IMR-90 (cell line): Measurements from ENCODE around the gene ME2. TPM values are rescaled to one million over a fixed set of nuclear protein-coding genes. Genes with fewer than 3 reads are reported as not detected.

Source experiments
- ATAC-seq: fragments of 200-7000 bp; cut with Tn5 transposase; 2 replicates; pipeline ENCODE4 v1.9.1; 2020; ENCODE audit warnings: low read depth, mild to moderate bottlenecking, moderate library complexity
- BruUV-seq: library from RNA; stranded (reverse); fragments of 400-500 nt; replicated peaks from 2 replicates; lab custom pipeline; 2021; lab: Mats Ljungman, UMichigan
- CTCF ChIA-PET: fragments of 300-600 bp; formaldehyde crosslinking; extraction: SDS; loops from one replicate; lab custom pipeline; 2021; ENCODE audit warnings: antibody characterized with exemption; lab: Yijun Ruan, JAX
- POLR2A ChIA-PET: fragments of 300-600 bp; sonication (Branson Sonifier 250); formaldehyde crosslinking; loops from one replicate; lab custom pipeline; 2022; ENCODE audit warnings: antibody characterized with exemption; ENCODE audit not compliant: unreplicated experiment; lab: Charles Lee
- DNase-seq: peaks from one replicate; pipeline ENCODE4 v3.0.0; 2013
- H2AFZ ChIP-seq: replicated peaks from 2 replicates; pipeline ENCODE3; 2013; ENCODE audit warnings: low read length, mild to moderate bottlenecking; ENCODE audit not compliant: poor library complexity
- H2AK5ac ChIP-seq: 2 replicates; pipeline ENCODE4 v1.6.1; 2013; ENCODE audit warnings: low read depth, low read length, inconsistent platforms
- H2AK9ac ChIP-seq: replicated peaks from 2 replicates; pipeline ENCODE3; 2013; ENCODE audit warnings: mild to moderate bottlenecking, low read depth, low read length, moderate library complexity; ENCODE audit not compliant: poor library complexity
- H2BK120ac ChIP-seq: 2 replicates; pipeline ENCODE4 v1.6.1; 2013; ENCODE audit warnings: low read depth, low read length, inconsistent platforms
- H2BK15ac ChIP-seq: 3 replicates; pipeline ENCODE4 v1.6.1; 2013; ENCODE audit warnings: low read depth, low read length, inconsistent platforms
- H2BK20ac ChIP-seq: 2 replicates; pipeline ENCODE4 v1.6.1; 2013; ENCODE audit warnings: low read depth, mild to moderate bottlenecking, inconsistent platforms, low read length, moderate library complexity
- H2BK5ac ChIP-seq: 2 replicates; pipeline ENCODE4 v1.6.1; 2013; ENCODE audit warnings: mild to moderate bottlenecking, low read depth, low read length, inconsistent platforms; ENCODE audit not compliant: poor library complexity, severe bottlenecking
- H3K14ac ChIP-seq: replicated peaks from 2 replicates; pipeline ENCODE4 v1.6.1; 2013; ENCODE audit warnings: low read depth, low read length, inconsistent platforms
- H3K18ac ChIP-seq: 2 replicates; pipeline ENCODE4 v1.6.1; 2013; ENCODE audit warnings: low read depth, low read length, control low read depth
- H3K23ac ChIP-seq: 2 replicates; pipeline ENCODE4 v1.6.1; 2013; ENCODE audit warnings: low read depth, low read length, inconsistent platforms
- H3K27ac ChIP-seq: 2 replicates; pipeline ENCODE4 v1.5.1; 2013; ENCODE audit warnings: mild to moderate bottlenecking, control low read depth, low read length; ENCODE audit not compliant: insufficient read depth
- H3K27me3 ChIP-seq: 2 replicates; pipeline ENCODE4 v1.6.1; 2013; ENCODE audit warnings: low read length; ENCODE audit not compliant: control insufficient read depth, insufficient read depth
- H3K36me3 ChIP-seq: 2 replicates; pipeline ENCODE4 v1.6.1; 2013; ENCODE audit warnings: low read length, mixed read lengths; ENCODE audit not compliant: control insufficient read depth, insufficient read depth
- H3K4ac ChIP-seq: 2 replicates; pipeline ENCODE4 v1.6.1; 2013; ENCODE audit warnings: low read depth, low read length, inconsistent platforms
- H3K4me1 ChIP-seq: 2 replicates; pipeline ENCODE4 v1.6.1; 2013; ENCODE audit warnings: low read length, mixed read lengths; ENCODE audit not compliant: control insufficient read depth, insufficient read depth
- H3K4me2 ChIP-seq: 2 replicates; pipeline ENCODE4 v1.6.1; 2013; ENCODE audit warnings: low read depth, mild to moderate bottlenecking, control low read depth, low read length, moderate library complexity
- H3K4me3 ChIP-seq: 2 replicates; pipeline ENCODE4 v1.5.1; 2013; ENCODE audit warnings: low read depth, mild to moderate bottlenecking, control low read depth, low read length, moderate library complexity; ENCODE audit not compliant: insufficient read depth
- H3K56ac ChIP-seq: 2 replicates; pipeline ENCODE4 v1.6.1; 2013; ENCODE audit warnings: low read length, inconsistent platforms; ENCODE audit not compliant: insufficient read depth; ENCODE audit errors: extremely low read depth
- H3K79me1 ChIP-seq, 2 experiments: 2 replicates each; pipeline ENCODE4 v1.6.1; 2013; ENCODE audit warnings: low read length in 2 of 2, inconsistent platforms in 1 of 2, low read depth in 1 of 2
- H3K9ac ChIP-seq: 2 replicates; pipeline ENCODE4 v1.6.1; 2013; ENCODE audit warnings: low read depth, low read length, control low read depth
- H3K9me1 ChIP-seq: 2 replicates; pipeline ENCODE4 v1.6.1; 2013; ENCODE audit warnings: low read length, inconsistent platforms; ENCODE audit not compliant: insufficient read depth
- H3K9me3 ChIP-seq: 2 replicates; pipeline ENCODE4 v1.6.1; 2013; ENCODE audit warnings: low read length; ENCODE audit not compliant: control insufficient read depth, insufficient read depth
- H4K20me1 ChIP-seq: 2 replicates; pipeline ENCODE4 v1.6.1; 2013; ENCODE audit warnings: low read length, inconsistent platforms; ENCODE audit not compliant: insufficient read depth
- H4K5ac ChIP-seq: 2 replicates; pipeline ENCODE4 v1.6.1; 2013; ENCODE audit warnings: mild to moderate bottlenecking, low read depth, low read length, control low read depth
- H4K8ac ChIP-seq, 2 experiments: 2 replicates each; pipeline ENCODE4 v1.6.1; 2013; ENCODE audit warnings: low read depth in 2 of 2, low read length in 2 of 2, control low read depth in 1 of 2, inconsistent platforms in 1 of 2
- H4K91ac ChIP-seq: 2 replicates; pipeline ENCODE4 v1.6.1; 2013; ENCODE audit warnings: low read depth, low read length, inconsistent platforms; ENCODE audit not compliant: insufficient read depth
- BHLHE40 ChIP-seq: fragments of 150-350 bp; IDR thresholded peaks from 2 replicates; pipeline ENCODE4 v1.6.1; 2016; ENCODE audit warnings: mild to moderate bottlenecking, low read depth, low read length
- MAZ ChIP-seq: IDR thresholded peaks from 2 replicates; pipeline ENCODE4 v1.6.1; 2012; ENCODE audit warnings: low read depth, mild to moderate bottlenecking, low read length, improper control_type of control experiment, moderate library complexity, borderline replicate concordance
- RCOR1 ChIP-seq: IDR thresholded peaks from 2 replicates; pipeline ENCODE4 v1.6.1; 2012; ENCODE audit warnings: mild to moderate bottlenecking, low read length, improper control_type of control experiment; ENCODE audit not compliant: insufficient replicate concordance
- WGBS, 2 experiments: methylation state at CpG; one replicate each; pipeline versions ENCODE4 v1.1.5 to v1.1.7; 2013; ENCODE audit warnings: missing lambda C conversion rate in 2 of 2; ENCODE audit not compliant: insufficient read length in 1 of 2; ENCODE audit errors: extremely low coverage in 2 of 2; 5-methylcytosine and 5-hydroxymethylcytosine counted together
- dilution Hi-C: fragments of 300-500 bp; cut with HindIII; formaldehyde crosslinking; loops from one replicate; pipeline ENCODE4 v1.14.3; 2018; ENCODE audit warnings: low sequenced_read_pairs; ENCODE audit not compliant: unreplicated experiment
- in situ Hi-C: fragments of 300-500 bp; cut with MboI; formaldehyde crosslinking; loops from 3 replicates; pipeline ENCODE4 v1.14.3; 2019; ENCODE audit warnings: low sequenced_read_pairs, inconsistent platforms, mixed read lengths
- intact Hi-C: fragments of 100-400 bp; cut with micrococcal nuclease; formaldehyde crosslinking; loops from 2 replicates; pipeline ENCODE4 v1.10.0; 2022
- polyA plus RNA-seq, 3 experiments: library from polyadenylated mRNA; depleted of rRNA; stranded (reverse); fragments of >200 nt; gene quantifications; 2 replicates each; pipeline ENCODE4 v1.2.3, GENCODE V29; 2012; ENCODE audit warnings: low replicate concordance in 1 of 3
- total RNA-seq: library from RNA; depleted of rRNA; stranded (reverse); fragments of >200 nt; gene quantifications from 2 replicates; pipeline ENCODE4 v1.2.3, GENCODE V29; 2012

Gene ME2
- total and polyA plus RNA-seq, 2 of the 4 experiments (the other 2 are of a cell fraction): 29.7 to 32.6 TPM

DNA sequence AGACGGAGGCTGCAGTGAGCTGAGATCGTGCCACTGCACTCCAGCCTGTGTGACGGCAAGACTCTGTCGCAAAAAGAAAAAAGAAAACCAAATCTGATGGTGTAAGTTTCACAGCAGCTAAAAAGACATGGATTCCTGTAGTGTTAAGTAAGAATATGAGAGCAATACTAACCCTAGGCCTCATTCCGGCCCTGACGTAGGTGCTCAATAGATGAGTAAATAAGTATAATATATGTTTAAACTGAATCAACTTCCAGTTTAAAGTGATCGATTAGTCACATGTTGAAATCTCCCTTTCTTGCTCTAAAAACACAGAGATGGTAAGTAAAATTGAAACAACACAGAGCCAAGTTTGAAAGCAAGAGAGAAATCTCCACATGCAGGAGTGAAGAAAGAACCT is 8.0 kb downstream of the ME2 start:
- 100% methylated on average over 4 of the region's 7 CpGs; no CpG with 5 or more reads in 1 of the 2 experiments for WGBS, 2 experiments
- Histone ChIP-seq H3K56ac (no peak overlapping the region), H4K8ac (no peak overlapping the region), H3K9ac (no peak overlapping the region), H3K79me1 (peaks cover 12 to 16% of the 10 kb centered on the region in 2 experiments; a peak in 3 of 4 replicates), H2AK5ac (no peak overlapping the region), H4K91ac (no peak overlapping the region), H3K9me1 (0 out of 2 replicates have a peak, but pooled peaks cover 2% of the 10 kb centered on the region), H2BK5ac (no peak overlapping the region), H3K4me3 (no peak overlapping the region), H3K18ac (no peak overlapping the region), H2BK20ac (no peak overlapping the region), H3K9me3 (no peaks in the 10 kb centered on the region), H2BK15ac (no peak overlapping the region), H3K4ac (no peak overlapping the region), H3K36me3 (no peaks in the 10 kb centered on the region), H4K20me1 (peaks cover 4% of the 10 kb centered on the region; the same call in 1 of the 2 replicates), H2BK120ac (no peak overlapping the region), H3K4me2 (no peak overlapping the region), H2AK9ac (no peak overlapping the region), H4K5ac (no peak overlapping the region), H2AFZ (no peak overlapping the region), H3K23ac (no peak overlapping the region), H3K4me1 (no peaks in the 10 kb centered on the region), H3K14ac (no peak overlapping the region), H3K27ac (no peak overlapping the region), H3K27me3 (no peaks in the 10 kb centered on the region)
- ATAC-seq: no peak
- CTCF ChIA-PET: no interaction called here
- BruUV-seq: no TSS peak
- dilution Hi-C loops: no loop called here
- intact Hi-C loops: loop anchor here (5.0 kb wide), 1 partner anchor 35 kb away; no protein-coding TSS in a partner anchor
- no peak for DNase-seq
- TF ChIP-seq RCOR1: no peak
- no peak for TF ChIP-seq BHLHE40
- no peak for TF ChIP-seq MAZ
- POLR2A ChIA-PET: no interaction called here
- in situ Hi-C loops: no loop called here
